Nephron (organoid): Measurements from ENCODE around the gene CRTC2.

Experiments
- H3K27ac Mint-ChIP-seq, 3 experiments: 2 replicates each; pipeline ENCODE4 v1.8.0; 2020; ENCODE audit warnings: mixed read lengths in 3 of 3, mild to moderate bottlenecking in 2 of 3, moderate library complexity in 1 of 3
- H3K27me3 Mint-ChIP-seq: 2 replicates; pipeline ENCODE4 v1.8.0; 2021; ENCODE audit warnings: low read depth, mild to moderate bottlenecking, moderate library complexity, mixed read lengths
- H3K36me3 Mint-ChIP-seq: 2 replicates; pipeline ENCODE4 v1.8.0; 2020; ENCODE audit warnings: low read depth, mixed read lengths
- H3K4me1 Mint-ChIP-seq: 2 replicates; pipeline ENCODE4 v1.8.0; 2020; ENCODE audit warnings: mixed read lengths
- H3K4me3 Mint-ChIP-seq, 3 experiments: 2 replicates each; pipeline ENCODE4 v1.8.0; 2020; ENCODE audit warnings: mild to moderate bottlenecking in 3 of 3, mixed read lengths in 3 of 3, moderate library complexity in 2 of 3
- H3K9me3 Mint-ChIP-seq: 2 replicates; pipeline ENCODE4 v1.8.0; 2020; ENCODE audit warnings: mixed read lengths
- TF ChIP-seq, protein P1 (sequence below), 3 experiments: fragments of 200-600 bp; sonication (generic); IDR thresholded peaks; one replicate each; pipeline ENCODE4 v1.5.0; 2021; ENCODE audit warnings: antibody characterized with exemption in 3 of 3; ENCODE audit not compliant: unreplicated experiment in 3 of 3

Gene CRTC2

DNA sequence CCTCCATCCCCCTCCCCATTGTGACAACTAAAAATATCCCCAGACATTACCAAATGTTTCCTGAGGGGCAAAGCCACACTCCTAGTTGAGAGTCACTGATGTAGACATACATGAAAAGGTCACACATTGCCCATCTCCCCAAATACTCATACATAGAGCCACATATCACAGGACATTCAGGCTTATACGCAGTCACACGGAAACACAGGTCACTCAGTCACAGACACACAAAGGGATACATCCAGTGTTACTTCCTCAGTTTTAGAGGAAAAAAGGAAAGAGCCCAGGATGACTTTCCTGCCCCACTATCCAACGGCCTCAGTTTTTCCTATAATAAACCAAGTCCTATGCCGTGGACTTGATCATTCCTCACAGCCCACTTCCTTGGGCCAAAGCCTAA lies 3.0 kb upstream of the CRTC2 start:
- no peaks in the 10 kb centered on the region for H3K9me3 Mint-ChIP-seq
- H3K27ac Mint-ChIP-seq, result peak overlapping the region; percentile 37 to 94 (median 79)
- peaks cover 14% of the 10 kb centered on the region for H3K36me3 Mint-ChIP-seq
- H3K27me3 Mint-ChIP-seq, result no peaks in the 10 kb centered on the region
- peak overlapping the region; percentile 85 to 92 (median 86) for H3K4me3 Mint-ChIP-seq
- H3K4me1 Mint-ChIP-seq, result peaks cover 55% of the 10 kb centered on the region
- TF ChIP-seq, protein P1, sequence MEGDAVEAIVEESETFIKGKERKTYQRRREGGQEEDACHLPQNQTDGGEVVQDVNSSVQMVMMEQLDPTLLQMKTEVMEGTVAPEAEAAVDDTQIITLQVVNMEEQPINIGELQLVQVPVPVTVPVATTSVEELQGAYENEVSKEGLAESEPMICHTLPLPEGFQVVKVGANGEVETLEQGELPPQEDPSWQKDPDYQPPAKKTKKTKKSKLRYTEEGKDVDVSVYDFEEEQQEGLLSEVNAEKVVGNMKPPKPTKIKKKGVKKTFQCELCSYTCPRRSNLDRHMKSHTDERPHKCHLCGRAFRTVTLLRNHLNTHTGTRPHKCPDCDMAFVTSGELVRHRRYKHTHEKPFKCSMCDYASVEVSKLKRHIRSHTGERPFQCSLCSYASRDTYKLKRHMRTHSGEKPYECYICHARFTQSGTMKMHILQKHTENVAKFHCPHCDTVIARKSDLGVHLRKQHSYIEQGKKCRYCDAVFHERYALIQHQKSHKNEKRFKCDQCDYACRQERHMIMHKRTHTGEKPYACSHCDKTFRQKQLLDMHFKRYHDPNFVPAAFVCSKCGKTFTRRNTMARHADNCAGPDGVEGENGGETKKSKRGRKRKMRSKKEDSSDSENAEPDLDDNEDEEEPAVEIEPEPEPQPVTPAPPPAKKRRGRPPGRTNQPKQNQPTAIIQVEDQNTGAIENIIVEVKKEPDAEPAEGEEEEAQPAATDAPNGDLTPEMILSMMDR (IDR thresholded peaks at IDR 0.05; ENCODE audit: unreplicated experiment in 3 of 3), result no peak

DNA sequence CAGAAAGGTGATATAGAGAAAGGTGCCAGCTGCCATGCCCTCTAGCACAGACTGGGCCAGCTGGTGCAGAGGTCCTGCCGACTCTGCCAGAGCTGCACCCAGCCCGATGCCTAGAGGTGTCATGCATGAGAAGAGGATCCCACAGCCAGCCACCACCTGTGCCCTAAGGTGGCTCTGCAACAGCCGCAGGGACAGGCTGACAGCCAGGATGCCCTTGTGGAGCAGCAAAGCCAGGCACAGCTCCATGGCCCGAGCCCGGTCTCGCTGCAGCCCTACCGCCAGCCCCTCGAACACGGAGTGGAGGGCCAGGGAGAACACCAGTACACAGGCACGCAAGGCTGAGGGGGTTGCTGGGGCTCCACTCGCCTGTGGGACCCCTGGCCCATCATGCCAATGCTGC lies 1.8 kb upstream of the CRTC2 start:
- H3K36me3 Mint-ChIP-seq, result peaks cover 14% of the 10 kb centered on the region
- H3K9me3 Mint-ChIP-seq, result no peaks in the 10 kb centered on the region
- TF ChIP-seq, protein P1 (IDR thresholded peaks at IDR 0.05; ENCODE audit: unreplicated experiment in 3 of 3), result no peak
- peaks cover 50% of the 10 kb centered on the region for H3K4me1 Mint-ChIP-seq
- no peaks in the 10 kb centered on the region for H3K27me3 Mint-ChIP-seq
- peak overlapping the region in 2 of 3 experiments; percentile 60 to 71 for H3K27ac Mint-ChIP-seq
- H3K4me3 Mint-ChIP-seq, result peak overlapping the region; percentile 85 to 98 (median 86)

DNA sequence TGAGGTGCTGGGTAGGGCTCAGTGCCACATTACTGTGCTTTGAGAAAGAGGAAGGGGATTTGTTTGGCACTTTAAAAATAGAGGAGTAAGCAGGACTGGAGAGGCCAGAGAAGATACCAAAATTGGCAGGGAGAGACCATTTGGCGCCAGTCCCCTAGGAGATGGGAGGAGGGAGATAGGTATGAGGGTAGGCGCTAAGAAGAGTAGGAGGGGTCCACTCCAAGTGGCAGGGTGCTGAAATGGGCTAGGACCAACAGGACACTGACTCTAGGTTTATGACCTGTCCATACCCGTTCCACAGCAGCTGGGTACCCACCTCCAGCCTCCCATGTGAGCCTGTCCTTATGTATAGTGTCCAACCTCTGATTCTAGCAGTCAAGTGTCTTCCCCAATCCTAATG lies 1.0 kb upstream of the CRTC2 start:
- H3K27me3 Mint-ChIP-seq, result no peaks in the 10 kb centered on the region
- TF ChIP-seq, protein P1 (IDR thresholded peaks at IDR 0.05; ENCODE audit: unreplicated experiment in 3 of 3), result no peak
- peaks cover 50% of the 10 kb centered on the region for H3K4me1 Mint-ChIP-seq
- H3K9me3 Mint-ChIP-seq, result no peaks in the 10 kb centered on the region
- peak overlapping the region; percentile 60 to 87 (median 87) for H3K27ac Mint-ChIP-seq
- H3K4me3 Mint-ChIP-seq, result peak overlapping the region; percentile 93 to 98 (median 97)
- H3K36me3 Mint-ChIP-seq, result peaks cover 15% of the 10 kb centered on the region

DNA sequence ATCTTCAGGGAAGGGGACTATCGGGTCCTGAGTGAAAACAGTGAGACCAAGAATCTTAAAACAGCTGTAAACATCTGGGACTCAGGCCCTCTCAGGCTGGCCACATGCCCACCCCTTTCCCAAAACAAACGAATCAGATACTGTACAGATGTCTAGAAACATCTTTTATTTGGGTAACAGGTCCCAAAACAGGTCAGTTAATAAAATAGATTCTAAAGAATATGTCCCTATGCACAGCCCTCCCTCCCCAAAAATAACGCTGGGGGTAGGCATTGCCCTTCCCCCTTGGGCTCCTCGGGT lies 499 bp upstream of the CRTC2 start:
- Mint-ChIP-seq H3K27me3 (no peaks in the 10 kb centered on the region), H3K4me3 (peak overlapping the region; percentile 93 to 98 (median 97)), H3K36me3 (peaks cover 21% of the 10 kb centered on the region), H3K27ac (peak overlapping the region; percentile 60 to 89 (median 87)), H3K4me1 (peaks cover 49% of the 10 kb centered on the region), H3K9me3 (no peaks in the 10 kb centered on the region)
- TF ChIP-seq, protein P1 (IDR thresholded peaks at IDR 0.05; ENCODE audit: unreplicated experiment in 3 of 3), result no peak

DNA sequence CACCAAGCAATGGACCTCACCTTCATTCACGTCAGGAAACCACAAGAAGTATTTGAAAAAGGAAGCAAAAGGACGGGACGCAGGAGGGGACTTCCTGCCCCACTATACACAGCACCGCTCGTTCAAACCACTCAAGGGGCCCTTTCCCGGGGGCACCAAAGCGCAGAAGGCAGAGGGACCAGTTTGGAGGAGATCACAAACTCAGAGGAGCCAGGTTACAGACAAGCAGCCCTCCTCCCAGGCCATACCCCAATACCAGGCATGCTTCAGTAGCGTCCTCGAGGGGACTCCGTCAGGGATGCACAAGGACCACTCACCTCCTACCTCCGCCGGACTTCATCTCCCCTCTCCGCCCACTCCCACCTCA lies 685 bp downstream of the CRTC2 start:
- H3K9me3 Mint-ChIP-seq, result no peaks in the 10 kb centered on the region
- peak overlapping the region; percentile 93 to 98 (median 97) for H3K4me3 Mint-ChIP-seq
- no peaks in the 10 kb centered on the region for H3K27me3 Mint-ChIP-seq
- H3K27ac Mint-ChIP-seq, result peak overlapping the region; percentile 60 to 89 (median 87)
- TF ChIP-seq, protein P1 (IDR thresholded peaks at IDR 0.05; ENCODE audit: unreplicated experiment in 3 of 3), result no peak
- H3K36me3 Mint-ChIP-seq, result peaks cover 26% of the 10 kb centered on the region
- H3K4me1 Mint-ChIP-seq, result peaks cover 39% of the 10 kb centered on the region

DNA sequence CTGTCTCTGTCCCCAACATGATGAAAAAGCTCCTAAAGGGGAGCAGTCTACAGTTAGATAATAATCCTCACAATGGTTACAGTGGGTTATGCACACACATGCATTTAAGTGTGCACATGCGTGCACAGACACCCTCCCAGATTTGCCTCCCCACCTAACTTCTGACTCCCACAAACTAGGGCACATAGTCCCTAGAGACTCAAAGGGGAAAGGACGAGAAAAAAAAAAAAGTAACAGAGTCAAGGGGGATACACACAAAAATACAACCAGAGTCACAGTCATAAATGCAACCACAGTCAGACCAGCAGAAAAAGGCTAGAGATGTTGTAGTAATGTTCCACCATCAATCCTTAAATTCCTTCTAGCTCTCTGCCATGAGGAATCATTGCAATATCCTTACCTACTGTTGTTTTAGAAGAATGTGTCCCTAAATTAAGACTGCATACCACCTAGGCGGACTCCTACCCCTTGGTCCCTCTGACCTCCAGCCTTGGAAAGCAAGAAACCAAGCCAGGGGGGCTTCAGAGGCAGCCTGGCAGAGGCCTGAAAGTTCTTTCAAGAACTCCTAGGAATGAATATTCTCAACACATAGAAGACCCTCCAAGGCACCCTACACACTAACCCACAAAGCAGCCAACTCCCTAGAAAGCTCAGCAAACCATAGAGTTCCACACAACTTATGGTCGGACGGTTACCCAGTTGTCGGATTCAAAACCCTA lies 1.3 kb downstream of the CRTC2 start:
- Mint-ChIP-seq H3K36me3 (peaks cover 29% of the 10 kb centered on the region), H3K9me3 (no peaks in the 10 kb centered on the region), H3K27me3 (no peaks in the 10 kb centered on the region), H3K4me3 (peak overlapping the region; percentile 93 to 98 (median 97)), H3K4me1 (peaks cover 34% of the 10 kb centered on the region), H3K27ac (peak overlapping the region; percentile 60 to 89 (median 87))
- TF ChIP-seq, protein P1 (IDR thresholded peaks at IDR 0.05; ENCODE audit: unreplicated experiment in 3 of 3), result no peak
